Tibial nerve (tissue), 4 donors: ENCODE data around the gene SMIM11.

Experiments used
- EP300 ChIP-seq, 2 donors: sonication (generic); formaldehyde crosslinking; IDR thresholded peaks; one replicate each; pipeline ENCODE4 v1.6.1; 2017; ENCODE audit warnings: antibody characterized with exemption in 2 of 2, mild to moderate bottlenecking in 1 of 2
- POLR2A ChIP-seq, 2 donors: fragments of 450-650 bp; IDR thresholded peaks; one replicate each; pipeline ENCODE4 v1.6.1; 2017; ENCODE audit warnings: antibody characterized with exemption in 2 of 2, mild to moderate bottlenecking in 2 of 2, moderate library complexity in 2 of 2
- TF ChIP-seq, protein P1 (sequence below), 5 experiments: fragments of 200-600 bp in 3 of 5; fragments of 450-650 bp in 2 of 5; sonication (generic) in 3 of 5; IDR thresholded peaks; one replicate each; pipeline ENCODE4 v1.5.1; 2016 to 2019; ENCODE audit warnings: antibody characterized with exemption in 5 of 5, mild to moderate bottlenecking in 3 of 5, moderate library complexity in 2 of 5

DNA sequence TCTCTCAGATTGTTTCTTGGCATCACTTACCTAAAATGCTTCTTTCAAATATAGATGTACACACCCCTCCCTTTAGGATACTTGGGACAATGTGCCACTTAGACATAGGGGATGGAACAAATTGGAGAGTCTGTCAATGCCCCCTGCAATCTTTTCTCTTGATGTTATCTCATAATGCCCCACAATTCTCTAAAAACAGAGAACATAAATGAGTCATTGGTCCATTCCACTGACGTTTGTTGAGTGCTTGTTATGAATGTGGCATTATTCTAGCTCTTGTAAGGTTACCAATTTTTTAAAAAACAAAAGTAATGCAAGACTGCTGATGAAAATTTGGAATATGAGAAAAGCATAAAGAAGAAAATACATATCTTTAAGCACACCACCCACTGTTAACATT is 5.6 kb upstream of the SMIM11 start:
- TF ChIP-seq, protein P1, sequence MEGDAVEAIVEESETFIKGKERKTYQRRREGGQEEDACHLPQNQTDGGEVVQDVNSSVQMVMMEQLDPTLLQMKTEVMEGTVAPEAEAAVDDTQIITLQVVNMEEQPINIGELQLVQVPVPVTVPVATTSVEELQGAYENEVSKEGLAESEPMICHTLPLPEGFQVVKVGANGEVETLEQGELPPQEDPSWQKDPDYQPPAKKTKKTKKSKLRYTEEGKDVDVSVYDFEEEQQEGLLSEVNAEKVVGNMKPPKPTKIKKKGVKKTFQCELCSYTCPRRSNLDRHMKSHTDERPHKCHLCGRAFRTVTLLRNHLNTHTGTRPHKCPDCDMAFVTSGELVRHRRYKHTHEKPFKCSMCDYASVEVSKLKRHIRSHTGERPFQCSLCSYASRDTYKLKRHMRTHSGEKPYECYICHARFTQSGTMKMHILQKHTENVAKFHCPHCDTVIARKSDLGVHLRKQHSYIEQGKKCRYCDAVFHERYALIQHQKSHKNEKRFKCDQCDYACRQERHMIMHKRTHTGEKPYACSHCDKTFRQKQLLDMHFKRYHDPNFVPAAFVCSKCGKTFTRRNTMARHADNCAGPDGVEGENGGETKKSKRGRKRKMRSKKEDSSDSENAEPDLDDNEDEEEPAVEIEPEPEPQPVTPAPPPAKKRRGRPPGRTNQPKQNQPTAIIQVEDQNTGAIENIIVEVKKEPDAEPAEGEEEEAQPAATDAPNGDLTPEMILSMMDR (IDR thresholded peaks at IDR 0.05) = no peak
- no peak for TF ChIP-seq POLR2A (IDR thresholded peaks at IDR 0.05)
- no peak for TF ChIP-seq EP300 (IDR thresholded peaks at IDR 0.05)
